Measurements from ENCODE around the gene COPG1.

The COPG1 gene

DNA sequence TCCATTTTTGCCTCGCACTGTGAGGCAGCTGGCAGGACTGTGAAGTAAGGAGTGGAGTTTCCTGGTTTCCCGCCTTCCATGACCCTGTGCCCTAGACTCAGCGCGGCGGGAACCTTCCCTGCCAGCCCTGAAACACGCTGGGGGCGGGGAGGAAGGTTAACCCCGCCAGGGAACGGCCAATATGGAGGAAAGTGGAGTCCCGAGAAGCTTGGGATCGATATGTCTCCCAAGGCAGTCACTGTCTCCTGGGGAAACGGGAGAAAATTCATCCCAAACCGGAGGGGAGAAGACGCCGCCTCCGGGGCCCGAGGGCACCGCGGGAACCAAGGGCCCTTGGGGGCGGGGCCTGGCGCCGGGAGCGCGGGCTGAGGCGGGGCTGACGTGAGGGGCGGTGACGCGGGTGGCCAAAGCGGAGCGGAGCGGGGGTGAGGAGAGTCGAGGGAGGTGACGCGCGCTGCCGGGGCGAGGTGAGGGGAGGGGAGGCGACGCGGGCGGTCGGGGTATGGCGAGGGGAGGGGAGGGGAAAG is 29.1 kb downstream of the COPG1 start, which contains the start of gene HMCES:
Gene HMCES (plus strand): TSS at position 432 of the 527 bp plus-strand sequence. CDS start 863 bp downstream, outside the sequence.
- H2AFZ ChIP-seq (ENCODE audit: low read length) = no peak within 1 kb of the TSS
- no peaks in the 10 kb centered on the region for H4K20me1 ChIP-seq (ENCODE audit: insufficient read depth, low read length)
- peaks cover 79% of the 10 kb centered on the region for H3K4me1 ChIP-seq (ENCODE audit: insufficient read depth, low read length, severe bottlenecking)
- peaks cover 23% of the 10 kb centered on the region for H3K79me2 ChIP-seq (ENCODE audit: insufficient read depth, low read length)
- peaks cover 61% of the 10 kb centered on the region for H3K36me3 ChIP-seq (ENCODE audit: insufficient read depth, low read length)
- H3K9ac ChIP-seq (ENCODE audit: low read length) = peak within 1 kb of the TSS; percentile 92
- no peak for TF ChIP-seq EZH2 (IDR thresholded peaks at IDR 0.05; ENCODE audit: borderline replicate concordance, low read length)
- TF ChIP-seq, protein P1, sequence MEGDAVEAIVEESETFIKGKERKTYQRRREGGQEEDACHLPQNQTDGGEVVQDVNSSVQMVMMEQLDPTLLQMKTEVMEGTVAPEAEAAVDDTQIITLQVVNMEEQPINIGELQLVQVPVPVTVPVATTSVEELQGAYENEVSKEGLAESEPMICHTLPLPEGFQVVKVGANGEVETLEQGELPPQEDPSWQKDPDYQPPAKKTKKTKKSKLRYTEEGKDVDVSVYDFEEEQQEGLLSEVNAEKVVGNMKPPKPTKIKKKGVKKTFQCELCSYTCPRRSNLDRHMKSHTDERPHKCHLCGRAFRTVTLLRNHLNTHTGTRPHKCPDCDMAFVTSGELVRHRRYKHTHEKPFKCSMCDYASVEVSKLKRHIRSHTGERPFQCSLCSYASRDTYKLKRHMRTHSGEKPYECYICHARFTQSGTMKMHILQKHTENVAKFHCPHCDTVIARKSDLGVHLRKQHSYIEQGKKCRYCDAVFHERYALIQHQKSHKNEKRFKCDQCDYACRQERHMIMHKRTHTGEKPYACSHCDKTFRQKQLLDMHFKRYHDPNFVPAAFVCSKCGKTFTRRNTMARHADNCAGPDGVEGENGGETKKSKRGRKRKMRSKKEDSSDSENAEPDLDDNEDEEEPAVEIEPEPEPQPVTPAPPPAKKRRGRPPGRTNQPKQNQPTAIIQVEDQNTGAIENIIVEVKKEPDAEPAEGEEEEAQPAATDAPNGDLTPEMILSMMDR (IDR thresholded peaks at IDR 0.05; ENCODE audit: low read length) = no peak
- no peaks in the 10 kb centered on the region for H3K27me3 ChIP-seq (ENCODE audit: insufficient read depth, low read length)
- H3K27ac ChIP-seq (ENCODE audit: low read depth, low read length, poor library complexity, severe bottlenecking) = peak within 1 kb of the TSS; percentile 96
- H3K9me3 ChIP-seq (ENCODE audit: low read length) = no peaks in the 10 kb centered on the region
- H3K4me3 ChIP-seq (ENCODE audit: low read depth, low read length, poor library complexity, severe bottlenecking) = peak within 1 kb of the TSS; percentile 95
- no peaks in the 10 kb centered on the region for H3K9me2 ChIP-seq (ENCODE audit: low read depth, low read length)
- H3F3A ChIP-seq (ENCODE audit: insufficient read depth, low read length) = 0 out of 2 replicates have a peak, but pooled peaks cover 13% of the 10 kb centered on the region
- peak within 1 kb of the TSS; percentile 84 for H3K4me2 ChIP-seq (ENCODE audit: low read length)

DNA sequence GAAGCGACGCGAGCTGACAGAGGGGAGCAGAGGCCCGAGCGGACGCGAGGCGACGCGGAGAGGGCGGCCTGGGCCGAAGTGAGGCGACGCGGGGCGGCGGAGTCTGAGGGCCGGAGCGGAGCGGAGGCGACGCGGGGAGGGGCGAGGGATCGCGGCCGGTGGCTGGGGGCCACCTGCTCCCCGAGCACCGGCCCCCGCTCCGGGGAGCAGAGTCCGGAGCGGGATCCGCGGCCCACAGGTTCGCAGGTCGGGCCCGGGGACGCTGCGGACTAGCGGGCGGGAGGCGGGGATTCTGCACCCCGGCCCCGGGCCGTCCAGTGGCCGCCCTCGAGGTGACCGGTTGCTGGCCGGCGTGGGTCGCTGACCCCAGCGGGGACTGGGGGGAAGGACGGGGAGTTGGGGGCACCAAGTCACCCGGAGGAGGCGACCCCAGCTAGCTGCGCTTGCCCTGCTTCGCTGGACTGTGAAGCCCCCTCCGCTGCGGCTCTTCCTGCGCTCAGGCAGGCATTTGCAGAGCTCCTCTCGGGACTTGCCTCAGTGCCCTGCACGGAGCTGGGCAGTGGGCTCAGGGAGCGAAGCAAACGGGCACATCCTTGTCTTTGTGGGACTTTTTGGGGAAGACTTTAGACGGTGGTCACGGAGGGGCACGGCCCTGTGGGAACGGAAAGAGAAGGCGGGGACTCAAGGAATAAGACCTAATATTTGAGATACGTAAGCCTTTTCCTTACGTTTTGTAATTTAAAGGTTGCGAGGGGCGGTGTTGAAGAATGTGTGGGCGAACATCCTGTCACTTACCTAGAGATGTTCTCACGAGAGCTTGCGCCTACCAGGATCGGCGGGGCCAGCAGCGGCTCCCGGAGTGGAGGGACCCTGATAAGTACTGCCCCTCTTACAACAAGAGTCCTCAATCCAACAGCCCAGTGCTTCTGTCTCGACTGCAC is 29.8 kb downstream of the COPG1 start:
- no peaks in the 10 kb centered on the region for H3K27me3 ChIP-seq (ENCODE audit: insufficient read depth, low read length)
- H3K4me1 ChIP-seq (ENCODE audit: insufficient read depth, low read length, severe bottlenecking) = peaks cover 86% of the 10 kb centered on the region
- peak overlapping the region; percentile 96 for H3K27ac ChIP-seq (ENCODE audit: low read depth, low read length, poor library complexity, severe bottlenecking)
- H2AFZ ChIP-seq (ENCODE audit: low read length) = no peak overlapping the region
- TF ChIP-seq EZH2 (IDR thresholded peaks at IDR 0.05; ENCODE audit: borderline replicate concordance, low read length) = no peak
- TF ChIP-seq, protein P1 (IDR thresholded peaks at IDR 0.05; ENCODE audit: low read length) = no peak
- H3K9me2 ChIP-seq (ENCODE audit: low read depth, low read length) = no peaks in the 10 kb centered on the region
- H3K9me3 ChIP-seq (ENCODE audit: low read length) = no peaks in the 10 kb centered on the region
- peak overlapping the region; percentile 95 for H3K4me3 ChIP-seq (ENCODE audit: low read depth, low read length, poor library complexity, severe bottlenecking)
- H3K36me3 ChIP-seq (ENCODE audit: insufficient read depth, low read length) = peaks cover 61% of the 10 kb centered on the region
- H3F3A ChIP-seq (ENCODE audit: insufficient read depth, low read length) = 0 out of 2 replicates have a peak, but pooled peaks cover 13% of the 10 kb centered on the region
- peak overlapping the region; percentile 92 for H3K9ac ChIP-seq (ENCODE audit: low read length)
- no peaks in the 10 kb centered on the region for H4K20me1 ChIP-seq (ENCODE audit: insufficient read depth, low read length)
- H3K4me2 ChIP-seq (ENCODE audit: low read length) = peak overlapping the region; percentile 84
- peaks cover 29% of the 10 kb centered on the region for H3K79me2 ChIP-seq (ENCODE audit: insufficient read depth, low read length)

DNA sequence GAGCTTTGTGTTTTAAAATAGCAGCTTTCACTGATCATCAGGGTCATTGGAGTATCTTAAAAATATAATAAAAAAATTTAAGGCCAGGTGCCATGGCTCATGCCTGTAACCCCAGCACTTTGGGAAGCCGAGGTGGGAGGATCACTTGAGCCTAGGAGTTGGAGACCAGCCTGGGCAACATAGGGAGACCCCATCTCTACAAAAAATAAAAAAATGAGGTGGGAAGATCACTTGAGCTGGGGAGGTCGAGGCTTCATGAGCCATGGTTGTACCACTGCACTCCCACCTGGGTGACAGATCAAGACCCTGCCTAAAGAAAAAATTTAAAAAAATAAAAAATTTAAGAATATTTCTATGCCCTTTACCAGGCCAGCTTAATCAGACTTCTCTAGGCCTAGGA is 30.8 kb downstream of the COPG1 start:
- Histone ChIP-seq H2AFZ (ENCODE audit: low read length) (no peak overlapping the region), H3K36me3 (ENCODE audit: insufficient read depth, low read length) (peaks cover 61% of the 10 kb centered on the region), H3K27me3 (ENCODE audit: insufficient read depth, low read length) (no peaks in the 10 kb centered on the region), H3K9ac (ENCODE audit: low read length) (peak overlapping the region; percentile 92), H3K4me1 (ENCODE audit: insufficient read depth, low read length, severe bottlenecking) (peaks cover 88% of the 10 kb centered on the region), H3F3A (ENCODE audit: insufficient read depth, low read length) (0 out of 2 replicates have a peak, but pooled peaks cover 13% of the 10 kb centered on the region), H3K4me2 (ENCODE audit: low read length) (peak overlapping the region; percentile 84), H3K27ac (ENCODE audit: low read depth, low read length, poor library complexity, severe bottlenecking) (peak overlapping the region; percentile 96), H3K4me3 (ENCODE audit: low read depth, low read length, poor library complexity, severe bottlenecking) (peak overlapping the region; percentile 95), H4K20me1 (ENCODE audit: insufficient read depth, low read length) (no peaks in the 10 kb centered on the region), H3K9me2 (ENCODE audit: low read depth, low read length) (no peaks in the 10 kb centered on the region), H3K79me2 (ENCODE audit: insufficient read depth, low read length) (peaks cover 39% of the 10 kb centered on the region), H3K9me3 (ENCODE audit: low read length) (no peaks in the 10 kb centered on the region)
- TF ChIP-seq EZH2 (IDR thresholded peaks at IDR 0.05; ENCODE audit: borderline replicate concordance, low read length) = no peak
- TF ChIP-seq, protein P1 (IDR thresholded peaks at IDR 0.05; ENCODE audit: low read length) = no peak

All from OCI-LY1 (cell line).